ENCODE measurements around the gene PRDM10. TPM values are rescaled to one million over a fixed set of nuclear protein-coding genes. Genes with fewer than 3 reads are reported as not detected.

Gene PRDM10
- total RNA-seq, 3 donors from 2014 or later = 12.1 to 17.9 (median 14.0) TPM

DNA sequence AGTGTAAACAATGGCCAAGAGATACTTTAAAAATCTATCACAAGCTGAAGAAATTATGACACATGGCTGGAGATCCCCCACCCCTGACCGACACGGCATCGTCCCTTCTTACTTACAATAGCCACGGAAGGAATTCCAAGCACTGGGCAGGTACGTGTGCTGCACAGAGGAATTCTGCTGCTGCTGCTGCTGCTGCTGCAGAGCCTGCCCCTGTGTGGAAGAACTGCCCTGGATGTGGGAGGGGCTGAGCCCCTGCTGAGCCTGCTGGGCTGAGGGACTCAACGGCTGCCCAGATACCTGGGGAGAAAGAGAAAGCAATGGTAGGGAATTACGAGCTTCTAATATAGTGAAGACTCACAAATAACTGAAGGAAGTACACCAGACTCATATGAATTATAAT, 92.3 kb downstream of the PRDM10 start:
- Histone ChIP-seq H3K36me3 (ENCODE audit: low read depth) (no peaks in the 10 kb centered on the region), H3K4me1 (ENCODE audit: low read depth) (no peaks in the 10 kb centered on the region), H3K4me3 (no peak overlapping the region), H3K9me3 (no peaks in the 10 kb centered on the region)
- DNase-seq (no peak), ATAC-seq (no peak)
- TF ChIP-seq, protein P1, sequence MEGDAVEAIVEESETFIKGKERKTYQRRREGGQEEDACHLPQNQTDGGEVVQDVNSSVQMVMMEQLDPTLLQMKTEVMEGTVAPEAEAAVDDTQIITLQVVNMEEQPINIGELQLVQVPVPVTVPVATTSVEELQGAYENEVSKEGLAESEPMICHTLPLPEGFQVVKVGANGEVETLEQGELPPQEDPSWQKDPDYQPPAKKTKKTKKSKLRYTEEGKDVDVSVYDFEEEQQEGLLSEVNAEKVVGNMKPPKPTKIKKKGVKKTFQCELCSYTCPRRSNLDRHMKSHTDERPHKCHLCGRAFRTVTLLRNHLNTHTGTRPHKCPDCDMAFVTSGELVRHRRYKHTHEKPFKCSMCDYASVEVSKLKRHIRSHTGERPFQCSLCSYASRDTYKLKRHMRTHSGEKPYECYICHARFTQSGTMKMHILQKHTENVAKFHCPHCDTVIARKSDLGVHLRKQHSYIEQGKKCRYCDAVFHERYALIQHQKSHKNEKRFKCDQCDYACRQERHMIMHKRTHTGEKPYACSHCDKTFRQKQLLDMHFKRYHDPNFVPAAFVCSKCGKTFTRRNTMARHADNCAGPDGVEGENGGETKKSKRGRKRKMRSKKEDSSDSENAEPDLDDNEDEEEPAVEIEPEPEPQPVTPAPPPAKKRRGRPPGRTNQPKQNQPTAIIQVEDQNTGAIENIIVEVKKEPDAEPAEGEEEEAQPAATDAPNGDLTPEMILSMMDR (IDR thresholded peaks at IDR 0.05) = no peak
- intact Hi-C loops (cut with DNase I, micrococcal nuclease) = no loop called here

DNA sequence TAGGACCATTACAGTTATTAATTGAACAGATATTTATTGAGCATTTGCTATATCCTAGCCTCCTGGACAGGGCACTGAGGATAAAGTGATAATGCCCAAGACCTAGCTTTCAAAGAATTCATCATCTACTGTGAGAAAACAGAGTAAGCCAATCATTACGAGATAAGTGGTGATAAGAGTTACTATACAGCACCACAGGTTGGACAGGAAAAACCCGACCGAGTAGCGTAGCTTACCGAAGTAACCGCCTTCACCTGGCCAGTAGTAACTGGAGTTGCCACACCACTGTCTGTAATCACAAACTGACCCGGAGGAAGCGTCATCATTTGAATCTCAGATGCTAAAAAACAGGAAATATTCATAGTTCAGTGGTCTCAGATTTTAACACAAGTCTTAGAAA, 97.2 kb downstream of the PRDM10 start:
- intact Hi-C loops (cut with DNase I, micrococcal nuclease) = no loop called here

DNA sequence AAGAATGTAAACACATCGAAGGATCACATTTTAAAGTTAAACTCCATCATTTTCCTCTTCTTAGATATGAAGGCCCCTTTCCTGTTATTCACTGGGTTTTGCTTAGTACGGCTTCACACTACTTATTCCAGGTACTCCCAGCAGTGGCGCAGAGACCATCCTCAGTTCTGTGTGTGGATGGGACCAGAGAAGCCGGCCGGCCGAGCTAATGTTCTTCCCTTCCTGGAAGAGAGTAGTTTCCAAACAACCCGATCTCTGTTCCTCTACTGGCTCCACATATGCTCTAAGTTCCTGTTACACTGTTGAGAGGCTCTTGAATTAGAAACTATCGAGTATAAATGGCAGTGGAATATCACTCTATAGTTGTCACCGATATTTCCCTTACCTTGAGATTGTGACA, 106.6 kb downstream of the PRDM10 start:
- Histone ChIP-seq H3K36me3 (ENCODE audit: low read depth) (no peaks in the 10 kb centered on the region), H3K9me3 (no peaks in the 10 kb centered on the region), H3K4me3 (peak overlapping the region; percentile 90), H3K4me1 (ENCODE audit: low read depth) (peaks cover 12% of the 10 kb centered on the region)
- intact Hi-C loops (cut with DNase I, micrococcal nuclease) = no loop called here
- TF ChIP-seq, protein P1 (IDR thresholded peaks at IDR 0.05) = no peak
- ATAC-seq (peak; percentile 1), DNase-seq (peak in 1 of 3 donors; percentile 24)

More for the DNA sequence above, 97.2 kb downstream of the PRDM10 start:
- DNase-seq (no peak), ATAC-seq (no peak)
- Histone ChIP-seq H3K9me3 (no peaks in the 10 kb centered on the region), H3K4me3 (no peak overlapping the region), H3K36me3 (ENCODE audit: low read depth) (no peaks in the 10 kb centered on the region), H3K4me1 (ENCODE audit: low read depth) (no peaks in the 10 kb centered on the region)
- TF ChIP-seq, protein P1 (IDR thresholded peaks at IDR 0.05) = no peak

DNA sequence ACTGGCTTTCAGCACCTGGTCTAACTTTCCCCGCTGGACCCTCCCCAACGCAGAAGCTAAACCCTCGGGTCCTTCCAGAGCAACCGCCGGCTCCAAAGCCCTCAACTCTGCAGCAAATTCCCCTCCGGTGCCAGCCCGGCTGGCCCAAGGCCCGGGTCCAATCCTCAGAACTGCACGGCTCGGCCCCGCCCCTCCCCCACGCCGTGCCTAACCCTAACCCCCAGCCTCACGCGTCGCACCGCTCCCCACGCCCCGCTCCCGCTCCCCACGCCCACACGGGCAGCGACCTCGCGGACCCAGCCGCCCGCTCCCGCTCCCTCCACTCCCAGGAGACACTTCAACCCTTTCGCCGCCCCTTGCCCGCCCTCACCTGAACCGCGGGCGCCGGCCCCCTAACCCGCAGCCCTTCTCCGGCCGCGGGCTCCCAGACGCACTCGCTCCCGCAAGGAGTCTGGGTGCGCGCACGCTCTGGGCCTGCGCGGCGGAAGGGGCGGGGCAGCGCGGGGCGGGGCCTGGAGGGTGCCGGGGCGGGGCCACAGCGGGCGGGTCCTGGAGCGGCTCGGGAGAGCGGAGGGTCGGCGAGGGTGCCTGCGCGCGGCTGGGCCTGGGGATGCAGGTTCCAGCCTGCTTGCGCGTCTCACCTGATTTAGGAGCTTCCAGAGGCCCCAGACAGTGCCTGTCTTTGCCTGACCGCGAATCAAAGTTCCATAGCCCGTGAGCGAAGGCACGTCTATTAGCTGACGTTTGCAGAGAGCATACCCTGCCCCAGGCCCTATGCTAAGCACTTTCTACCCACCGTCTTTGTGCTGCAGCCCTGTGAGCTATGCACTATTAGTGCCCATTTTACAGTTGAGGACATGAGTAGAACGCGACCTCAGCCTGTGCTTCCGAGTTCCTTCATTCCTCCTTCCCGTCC, 107.3 kb downstream of the PRDM10 start, which contains the start of gene NFRKB:
Gene NFRKB, minus strand, starts transcription at position 453 of the 916 bp plus-strand sequence. CDS start 2,729 bp downstream, outside the sequence.
- TF ChIP-seq, protein P1 (IDR thresholded peaks at IDR 0.05) = no peak
- DNase-seq (peak; percentile 91 to 96 (median 94)), ATAC-seq (peak; percentile 100)
- intact Hi-C loops (cut with DNase I, micrococcal nuclease) = no loop called here
- Histone ChIP-seq H3K4me3 (peak within 1 kb of the TSS; percentile 90), H3K4me1 (ENCODE audit: low read depth) (peaks cover 12% of the 10 kb centered on the region), H3K36me3 (ENCODE audit: low read depth) (no peaks in the 10 kb centered on the region), H3K9me3 (no peaks in the 10 kb centered on the region)

DNA sequence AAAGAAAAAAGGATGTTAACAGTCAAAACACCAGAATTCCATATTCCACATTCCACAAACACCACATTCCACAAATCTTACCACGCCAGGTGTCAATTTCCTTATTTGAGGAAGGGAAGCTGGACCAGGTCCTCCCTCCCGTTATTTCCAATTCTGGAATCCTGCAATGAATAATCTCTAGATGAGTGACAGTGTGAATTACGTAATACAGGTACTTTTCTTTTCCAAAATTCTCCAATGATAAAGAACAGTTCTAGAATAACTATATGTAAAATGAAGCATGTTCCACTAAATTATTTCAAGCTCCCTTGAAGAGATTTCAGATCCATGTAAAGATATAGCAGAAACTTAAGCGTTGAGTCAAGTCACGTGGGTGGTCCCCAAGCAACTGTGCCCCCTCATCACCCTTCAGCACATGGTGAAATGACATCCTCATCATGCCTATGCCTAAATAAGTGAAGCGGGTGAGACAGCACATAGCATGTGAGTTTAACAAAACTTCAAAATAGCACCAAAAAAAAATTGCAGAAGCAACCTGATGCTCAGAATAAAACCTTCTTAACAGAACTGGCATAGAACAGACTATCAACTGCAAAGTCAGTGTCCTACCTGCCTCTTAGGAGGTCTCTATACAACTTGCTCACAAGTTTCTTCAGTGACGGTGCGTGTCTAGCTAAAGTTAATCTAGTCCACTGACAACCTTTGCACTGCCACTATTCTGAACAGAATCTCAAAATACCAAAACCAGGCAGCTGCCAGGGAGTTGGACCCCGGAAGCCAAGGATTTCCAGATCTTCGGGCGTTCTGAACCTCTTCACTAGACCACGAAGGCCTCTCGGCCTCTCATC, 108.1 kb downstream of the PRDM10 start:
- no peaks in the 10 kb centered on the region for H3K36me3 ChIP-seq (ENCODE audit: low read depth)
- intact Hi-C loops (cut with DNase I, micrococcal nuclease) = no loop called here
- peak; percentile 32 for ATAC-seq
- peak overlapping the region; percentile 90 for H3K4me3 ChIP-seq
- H3K9me3 ChIP-seq = no peaks in the 10 kb centered on the region
- no peak for DNase-seq
- TF ChIP-seq, protein P1 (IDR thresholded peaks at IDR 0.05) = no peak
- peaks cover 12% of the 10 kb centered on the region for H3K4me1 ChIP-seq (ENCODE audit: low read depth)

All from mucosa of descending colon (tissue), 3 donors.